GM19324 (cell line): Measurements from ENCODE around the gene SLC4A4.

ENCODE experiments used
- ATAC-seq: cut with Tn5 transposase; IDR thresholded peaks from one replicate; pipeline ENCODE4 v1.9.1; 2021; ENCODE audit warnings: mild to moderate bottlenecking, moderate library complexity; ENCODE audit not compliant: unreplicated experiment, low FRiP score

Gene SLC4A4

GRCh38 chr4:71584585-71584984, 245.8 kb downstream of the SLC4A4 start:
- no peak for ATAC-seq

- no peak for ATAC-seq
Observed at GRCh38 chr4:71586087-71586763, 247.4 kb downstream of the SLC4A4 start.

GRCh38 chr4:71587995-71588394, 249.2 kb downstream of the SLC4A4 start:
- no peak for ATAC-seq

GRCh38 chr4:71592793-71593192, 254.0 kb downstream of the SLC4A4 start:
- no peak for ATAC-seq

GRCh38 chr4:71593311-71593710, 254.5 kb downstream of the SLC4A4 start:
- ATAC-seq, result no peak

- ATAC-seq, result no peak
Observed at GRCh38 chr4:71595576-71596108, 256.8 kb downstream of the SLC4A4 start.

GRCh38 chr4:71599578-71599977, 260.8 kb downstream of the SLC4A4 start:
- ATAC-seq, result no peak

- ATAC-seq, result no peak
Observed at GRCh38 chr4:71602289-71602900, 263.6 kb downstream of the SLC4A4 start.

GRCh38 chr4:71604785-71605184, 266.0 kb downstream of the SLC4A4 start:
- peak; percentile 98 for ATAC-seq

- no peak for ATAC-seq
Observed at GRCh38 chr4:71607109-71607508, 268.3 kb downstream of the SLC4A4 start.

- ATAC-seq, result no peak
Observed at GRCh38 chr4:71607780-71608677, 269.2 kb downstream of the SLC4A4 start.

- no peak for ATAC-seq
Observed at GRCh38 chr4:71608678-71609071, 269.9 kb downstream of the SLC4A4 start.

GRCh38 chr4:71609167-71609566, 270.3 kb downstream of the SLC4A4 start:
- ATAC-seq, result no peak

GRCh38 chr4:71609651-71610050, 270.8 kb downstream of the SLC4A4 start:
- no peak for ATAC-seq

GRCh38 chr4:71614621-71615020, 275.8 kb downstream of the SLC4A4 start:
- ATAC-seq, result no peak

- ATAC-seq, result no peak
Observed at GRCh38 chr4:71616168-71616811, 277.5 kb downstream of the SLC4A4 start.
